DMS 273 (cell line): ENCODE data around the gene MRPL49.
"Not testable (repeated sequence)": the region's sequence is repeated elsewhere in the genome, so short reads cannot be mapped to it uniquely, and the experiment has no call there.

Source experiments
- DNase-seq: peaks from one replicate; lab custom pipeline; 2025; ENCODE audit not compliant: unreplicated experiment; lab: John Stamatoyannopoulos, UW

The MRPL49 gene

GRCh38 chr11:65132988-65133700, 11.0 kb downstream of the MRPL49 start:
- DNase-seq = no peak

GRCh38 chr11:65133724-65134123, 11.6 kb downstream of the MRPL49 start:
- DNase-seq = no peak

GRCh38 chr11:65134240-65134951, 12.3 kb downstream of the MRPL49 start, which contains the start of gene SYVN1:
TSS of gene SYVN1 (minus strand) at chr11:65134519. CDS start at chr11:65133601, 918 bp downstream.
- DNase-seq = peak; percentile 93

GRCh38 chr11:65134952-65135632, 13.0 kb downstream of the MRPL49 start:
- peak; percentile 96 for DNase-seq

GRCh38 chr11:65135633-65136145, 13.6 kb downstream of the MRPL49 start:
- DNase-seq = no peak

- DNase-seq = no peak
These were observed 14.5 kb downstream of the MRPL49 start for GRCh38 chr11:65136515-65137096.

GRCh38 chr11:65141896-65142494, 19.9 kb downstream of the MRPL49 start:
- DNase-seq = no peak

- peak; percentile 10 for DNase-seq
These were observed 25.4 kb downstream of the MRPL49 start for GRCh38 chr11:65147352-65148075.

- DNase-seq = no peak
These were observed 26.5 kb downstream of the MRPL49 start for GRCh38 chr11:65148657-65149056.

GRCh38 chr11:65150131-65150508, 28.0 kb downstream of the MRPL49 start:
- DNase-seq = not testable (repeated sequence)

GRCh38 chr11:65150509-65151299, 28.6 kb downstream of the MRPL49 start:
- DNase-seq = peak; percentile 64

GRCh38 chr11:65151331-65151899, 29.3 kb downstream of the MRPL49 start:
- DNase-seq = no peak

- DNase-seq = no peak
These were observed 30.0 kb downstream of the MRPL49 start for GRCh38 chr11:65152122-65152521.

- DNase-seq = no peak
These were observed 34.1 kb downstream of the MRPL49 start for GRCh38 chr11:65156256-65156655.

- DNase-seq = no peak
These were observed 34.8 kb downstream of the MRPL49 start for GRCh38 chr11:65156926-65157325.

- no peak for DNase-seq
These were observed 35.2 kb downstream of the MRPL49 start for GRCh38 chr11:65157336-65157735.

GRCh38 chr11:65159012-65159411, 36.9 kb downstream of the MRPL49 start:
- no peak for DNase-seq

GRCh38 chr11:65160643-65161042, 38.5 kb downstream of the MRPL49 start:
- DNase-seq = no peak

- DNase-seq = no peak
These were observed 41.6 kb downstream of the MRPL49 start for GRCh38 chr11:65163684-65164083.
